OCI-LY7 (cell line): ENCODE data around the gene EDN1.

ENCODE experiments used
- EZH2phosphoT487 ChIP-seq: fragments of 200-600 bp; sonication (generic); IDR thresholded peaks from 2 replicates; pipeline ENCODE4 v1.6.1; 2018; ENCODE audit warnings: low read depth, borderline replicate concordance, mild to moderate bottlenecking, mixed run types, antibody characterized with exemption, low read length, moderate library complexity, mixed read lengths
- TF ChIP-seq, protein P1 (sequence below): fragments of 200-600 bp; sonication (generic); conservative IDR thresholded peaks from 2 replicates; pipeline ENCODE4 v1.5.1; 2014; ENCODE audit warnings: mild to moderate bottlenecking, antibody characterized with exemption, low read length, moderate library complexity, mixed read lengths

DNA sequence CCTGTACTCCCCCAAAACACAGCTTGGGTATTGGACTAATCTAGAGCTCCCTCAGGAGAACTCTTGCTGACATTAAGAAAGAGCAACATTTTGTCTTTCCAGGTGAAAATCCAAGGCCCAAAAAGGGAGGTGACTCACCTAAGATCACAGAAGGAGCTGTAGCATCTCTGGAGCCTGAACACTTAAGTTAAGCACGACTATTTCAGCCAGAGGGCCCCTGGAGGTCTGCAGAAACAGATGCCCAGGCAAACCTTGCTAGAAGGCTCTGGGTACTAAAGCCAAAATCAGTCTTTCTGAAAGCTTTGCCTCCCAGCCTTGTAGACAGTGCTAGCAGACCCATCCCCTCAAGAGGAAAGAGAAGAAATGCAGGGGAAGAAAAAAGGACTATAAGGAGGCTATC, 8.8 kb downstream of the EDN1 start:
- TF ChIP-seq, protein P1, sequence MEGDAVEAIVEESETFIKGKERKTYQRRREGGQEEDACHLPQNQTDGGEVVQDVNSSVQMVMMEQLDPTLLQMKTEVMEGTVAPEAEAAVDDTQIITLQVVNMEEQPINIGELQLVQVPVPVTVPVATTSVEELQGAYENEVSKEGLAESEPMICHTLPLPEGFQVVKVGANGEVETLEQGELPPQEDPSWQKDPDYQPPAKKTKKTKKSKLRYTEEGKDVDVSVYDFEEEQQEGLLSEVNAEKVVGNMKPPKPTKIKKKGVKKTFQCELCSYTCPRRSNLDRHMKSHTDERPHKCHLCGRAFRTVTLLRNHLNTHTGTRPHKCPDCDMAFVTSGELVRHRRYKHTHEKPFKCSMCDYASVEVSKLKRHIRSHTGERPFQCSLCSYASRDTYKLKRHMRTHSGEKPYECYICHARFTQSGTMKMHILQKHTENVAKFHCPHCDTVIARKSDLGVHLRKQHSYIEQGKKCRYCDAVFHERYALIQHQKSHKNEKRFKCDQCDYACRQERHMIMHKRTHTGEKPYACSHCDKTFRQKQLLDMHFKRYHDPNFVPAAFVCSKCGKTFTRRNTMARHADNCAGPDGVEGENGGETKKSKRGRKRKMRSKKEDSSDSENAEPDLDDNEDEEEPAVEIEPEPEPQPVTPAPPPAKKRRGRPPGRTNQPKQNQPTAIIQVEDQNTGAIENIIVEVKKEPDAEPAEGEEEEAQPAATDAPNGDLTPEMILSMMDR, result no peak
- no peak for TF ChIP-seq EZH2phosphoT487
